Cardiac muscle cell (in vitro differentiated cells and primary cell): ENCODE measurements around the gene KIFC1. TPM values are rescaled to one million over a fixed set of nuclear protein-coding genes. Genes with fewer than 3 reads are reported as not detected.
A peak's percentile ranks its signal among the peaks of the same experiment; 100 is the strongest.

Experiments
- DNase-seq, 2 donors: peaks; one replicate each; pipeline versions ENCODE4 v3.0.0 to v3.0.0-alpha.2; 2010 to 2017; ENCODE audit warnings: low read depth in 1 of 2, low spot score in 1 of 2
- H3K27ac ChIP-seq: fragments of 200-600 bp; sonication (generic); 2 replicates; pipeline ENCODE4 v1.5.1; 2016
- H3K27me3 ChIP-seq: fragments of 200-600 bp; sonication (generic); 2 replicates; pipeline ENCODE4 v1.6.0; 2016; ENCODE audit warnings: control low read depth
- H3K36me3 ChIP-seq: fragments of 200-600 bp; sonication (generic); 2 replicates; pipeline ENCODE4 v1.5.1; 2016; ENCODE audit warnings: control low read depth
- H3K4me1 ChIP-seq: fragments of 200-600 bp; sonication (generic); 2 replicates; pipeline ENCODE4 v1.8.1; 2017; ENCODE audit warnings: low read depth, mild to moderate bottlenecking, mixed run types
- H3K4me3 ChIP-seq: fragments of 200-600 bp; sonication (generic); 2 replicates; pipeline ENCODE4 v1.5.1; 2016; ENCODE audit warnings: mild to moderate bottlenecking
- H3K9me3 ChIP-seq: fragments of 200-600 bp; sonication (generic); 2 replicates; pipeline ENCODE4 v1.5.1; 2017; ENCODE audit warnings: low read depth, mild to moderate bottlenecking, control low read depth
- CTCF ChIP-seq: IDR thresholded peaks from 2 replicates; pipeline ENCODE4 v1.5.1; 2012; ENCODE audit warnings: low read depth, mild to moderate bottlenecking, low read length
- polyA plus RNA-seq: library from polyadenylated mRNA; unstranded; fragments of >200 nt; fragmentation: Nextera tagmentation; extraction: Ambion mirVana; gene quantifications from 2 replicates; pipeline ENCODE4 v1.2.1, GENCODE V29; 2016
- total RNA-seq: library from RNA; depleted of rRNA; stranded (reverse); fragments of >200 nt; gene quantifications from 2 replicates; pipeline ENCODE4 v1.2.3, GENCODE V29; 2016

Gene KIFC1
- total and polyA plus RNA-seq, 2 experiments from 2014 or later: 9.4 to 69.2 TPM

- TF ChIP-seq CTCF: no peak
- Histone ChIP-seq H3K27ac (peak overlapping the region; percentile 24), H3K4me3 (peak overlapping the region; percentile 69), H3K9me3 (no peaks in the 10 kb centered on the region), H3K27me3 (no peaks in the 10 kb centered on the region), H3K36me3 (no peaks in the 10 kb centered on the region), H3K4me1 (peaks cover 60% of the 10 kb centered on the region)
- DNase-seq: no peak
These were observed 37.5 kb downstream of the KIFC1 start for GRCh38 chr6:33428966-33429749.

DNA sequence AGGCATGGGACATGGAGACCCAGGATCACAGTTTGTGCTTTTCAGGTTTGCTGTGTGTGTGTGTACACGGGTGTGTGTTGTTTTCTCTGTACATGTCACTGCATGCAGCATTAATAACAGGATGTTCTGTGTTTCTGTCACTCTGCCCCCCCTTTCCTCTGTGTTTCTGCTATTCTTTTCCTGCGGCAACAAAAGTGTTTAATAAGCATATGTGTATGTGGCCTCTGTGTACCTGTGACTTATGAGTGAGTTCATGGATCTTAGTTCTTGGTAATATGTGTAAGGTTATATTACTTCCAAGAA lies 38.1 kb downstream of the KIFC1 start:
- TF ChIP-seq CTCF: no peak
- Histone ChIP-seq H3K4me1 (peaks cover 61% of the 10 kb centered on the region), H3K36me3 (no peaks in the 10 kb centered on the region), H3K27me3 (no peaks in the 10 kb centered on the region), H3K27ac (peak overlapping the region; percentile 24), H3K9me3 (no peaks in the 10 kb centered on the region), H3K4me3 (no peak overlapping the region)
- DNase-seq: no peak

DNA sequence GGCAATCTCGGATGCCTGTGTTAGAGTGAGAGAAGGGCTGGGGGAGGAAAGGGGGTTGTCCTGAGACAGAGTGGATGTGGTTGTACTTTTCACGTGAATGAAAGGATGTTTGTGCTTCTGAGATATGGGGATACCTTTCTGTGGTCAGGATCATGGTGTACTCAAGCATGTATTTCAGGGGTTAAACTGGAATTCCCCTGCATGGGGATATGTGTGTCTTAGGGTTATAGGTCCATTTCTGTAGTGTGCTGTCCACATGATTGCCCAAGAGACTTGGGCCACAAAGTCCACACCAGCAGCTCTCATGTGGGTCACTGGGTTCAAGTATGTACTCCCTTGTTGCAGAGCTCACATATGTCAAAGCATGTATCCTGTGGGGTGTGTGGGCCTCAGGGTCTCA lies 38.7 kb downstream of the KIFC1 start:
- no peak for DNase-seq
- H3K27me3 ChIP-seq: no peaks in the 10 kb centered on the region

GRCh38 chr6:33430991-33431879 lies 39.6 kb downstream of the KIFC1 start:
- Histone ChIP-seq H3K4me1 (peaks cover 57% of the 10 kb centered on the region), H3K9me3 (no peaks in the 10 kb centered on the region), H3K27me3 (no peaks in the 10 kb centered on the region), H3K36me3 (peaks cover 12% of the 10 kb centered on the region), H3K27ac (peak overlapping the region; percentile 98), H3K4me3 (peak overlapping the region; percentile 9)
- TF ChIP-seq CTCF: no peak
- peak; percentile 68 to 86 for DNase-seq

More for the DNA sequence above, 38.7 kb downstream of the KIFC1 start:
- Histone ChIP-seq H3K9me3 (no peaks in the 10 kb centered on the region), H3K36me3 (peaks cover 3% of the 10 kb centered on the region), H3K4me1 (peaks cover 57% of the 10 kb centered on the region), H3K27ac (peak overlapping the region; percentile 98), H3K4me3 (no peak overlapping the region)
- TF ChIP-seq CTCF: no peak

- Histone ChIP-seq H3K27me3 (no peaks in the 10 kb centered on the region), H3K9me3 (no peaks in the 10 kb centered on the region), H3K27ac (peak overlapping the region; percentile 98), H3K36me3 (peaks cover 18% of the 10 kb centered on the region), H3K4me1 (peaks cover 55% of the 10 kb centered on the region), H3K4me3 (peak overlapping the region; percentile 9)
- TF ChIP-seq CTCF: no peak
- no peak for DNase-seq
These were observed 40.4 kb downstream of the KIFC1 start for GRCh38 chr6:33431880-33432541.
